BJ (cell line): ENCODE measurements around the gene ADM5. TPM values are rescaled to one million over a fixed set of nuclear protein-coding genes. Genes with fewer than 3 reads are reported as not detected.

Experiments
- CTCF ChIA-PET: fragments of 350-600 bp; formaldehyde crosslinking; extraction: SDS; loops from one replicate; lab custom pipeline; 2021; ENCODE audit warnings: antibody characterized with exemption, inconsistent platforms; lab: Yijun Ruan, JAX
- POLR2A ChIA-PET: fragments of 300-600 bp; sonication (Branson Sonifier 250); formaldehyde crosslinking; extraction: SDS; loops from one replicate; lab custom pipeline; 2021; ENCODE audit warnings: antibody characterized with exemption; lab: Charles Lee
- DNase-seq: peaks from one replicate; pipeline ENCODE4 v3.0.0-alpha.2; 2011; ENCODE audit warnings: low read depth
- H3K27me3 ChIP-seq: 2 replicates; pipeline ENCODE4 v1.6.0; 2011; ENCODE audit warnings: low read length; ENCODE audit not compliant: control insufficient read depth, insufficient read depth
- H3K36me3 ChIP-seq: 2 replicates; pipeline ENCODE4 v1.5.1; 2011; ENCODE audit warnings: low read length; ENCODE audit not compliant: control insufficient read depth, insufficient read depth
- H3K4me3 ChIP-seq: 2 replicates; pipeline ENCODE4 v1.5.1; 2011; ENCODE audit warnings: low read depth, mild to moderate bottlenecking, control low read depth, low read length
- polyA plus RNA-seq: library from polyadenylated mRNA; depleted of rRNA; stranded (reverse); fragments of >200 nt; gene quantifications from 2 replicates; pipeline ENCODE4 v1.2.3, GENCODE V29; 2011
- TF ChIP-seq, protein P1 (sequence below): IDR thresholded peaks from 2 replicates; pipeline ENCODE4 v1.5.1; 2011; ENCODE audit warnings: low read depth, mild to moderate bottlenecking, control low read depth, inconsistent platforms, low read length, moderate library complexity; ENCODE audit not compliant: insufficient read depth

The ADM5 gene
- polyA plus RNA-seq, 1 experiment = 0.39 TPM

DNA sequence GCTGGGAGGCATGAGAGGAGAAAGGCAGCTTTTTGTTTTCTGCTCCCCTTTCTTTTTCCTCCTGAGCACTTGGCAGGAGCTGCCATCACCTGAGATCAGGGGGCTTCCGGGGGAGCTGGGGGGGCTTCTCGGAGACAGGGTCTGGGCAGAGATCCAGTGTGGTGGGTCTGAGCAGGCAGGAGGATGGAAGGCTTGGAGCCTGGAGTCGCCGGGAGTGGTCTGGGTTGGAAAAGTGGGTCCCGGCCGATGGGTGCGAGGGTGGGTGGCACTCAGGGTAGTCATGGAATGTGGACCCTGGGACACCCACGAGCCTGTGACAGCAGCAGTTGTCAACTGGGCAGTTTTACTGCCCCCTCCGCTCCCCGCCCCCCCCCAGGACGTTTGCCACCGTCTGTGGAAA is 2.2 kb upstream of the ADM5 start:
- TF ChIP-seq, protein P1, sequence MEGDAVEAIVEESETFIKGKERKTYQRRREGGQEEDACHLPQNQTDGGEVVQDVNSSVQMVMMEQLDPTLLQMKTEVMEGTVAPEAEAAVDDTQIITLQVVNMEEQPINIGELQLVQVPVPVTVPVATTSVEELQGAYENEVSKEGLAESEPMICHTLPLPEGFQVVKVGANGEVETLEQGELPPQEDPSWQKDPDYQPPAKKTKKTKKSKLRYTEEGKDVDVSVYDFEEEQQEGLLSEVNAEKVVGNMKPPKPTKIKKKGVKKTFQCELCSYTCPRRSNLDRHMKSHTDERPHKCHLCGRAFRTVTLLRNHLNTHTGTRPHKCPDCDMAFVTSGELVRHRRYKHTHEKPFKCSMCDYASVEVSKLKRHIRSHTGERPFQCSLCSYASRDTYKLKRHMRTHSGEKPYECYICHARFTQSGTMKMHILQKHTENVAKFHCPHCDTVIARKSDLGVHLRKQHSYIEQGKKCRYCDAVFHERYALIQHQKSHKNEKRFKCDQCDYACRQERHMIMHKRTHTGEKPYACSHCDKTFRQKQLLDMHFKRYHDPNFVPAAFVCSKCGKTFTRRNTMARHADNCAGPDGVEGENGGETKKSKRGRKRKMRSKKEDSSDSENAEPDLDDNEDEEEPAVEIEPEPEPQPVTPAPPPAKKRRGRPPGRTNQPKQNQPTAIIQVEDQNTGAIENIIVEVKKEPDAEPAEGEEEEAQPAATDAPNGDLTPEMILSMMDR = no peak
- Histone ChIP-seq H3K36me3 (peaks cover 29% of the 10 kb centered on the region), H3K4me3 (no peak overlapping the region), H3K27me3 (no peaks in the 10 kb centered on the region)
- POLR2A ChIA-PET = no interaction called here
- CTCF ChIA-PET = interaction anchor here (0.7 to 1.4 kb wide), 2 partner anchors 117 to 1111 kb away, joined by 3 to 6 read pairs; no protein-coding TSS in a partner anchor
- DNase-seq = no peak

DNA sequence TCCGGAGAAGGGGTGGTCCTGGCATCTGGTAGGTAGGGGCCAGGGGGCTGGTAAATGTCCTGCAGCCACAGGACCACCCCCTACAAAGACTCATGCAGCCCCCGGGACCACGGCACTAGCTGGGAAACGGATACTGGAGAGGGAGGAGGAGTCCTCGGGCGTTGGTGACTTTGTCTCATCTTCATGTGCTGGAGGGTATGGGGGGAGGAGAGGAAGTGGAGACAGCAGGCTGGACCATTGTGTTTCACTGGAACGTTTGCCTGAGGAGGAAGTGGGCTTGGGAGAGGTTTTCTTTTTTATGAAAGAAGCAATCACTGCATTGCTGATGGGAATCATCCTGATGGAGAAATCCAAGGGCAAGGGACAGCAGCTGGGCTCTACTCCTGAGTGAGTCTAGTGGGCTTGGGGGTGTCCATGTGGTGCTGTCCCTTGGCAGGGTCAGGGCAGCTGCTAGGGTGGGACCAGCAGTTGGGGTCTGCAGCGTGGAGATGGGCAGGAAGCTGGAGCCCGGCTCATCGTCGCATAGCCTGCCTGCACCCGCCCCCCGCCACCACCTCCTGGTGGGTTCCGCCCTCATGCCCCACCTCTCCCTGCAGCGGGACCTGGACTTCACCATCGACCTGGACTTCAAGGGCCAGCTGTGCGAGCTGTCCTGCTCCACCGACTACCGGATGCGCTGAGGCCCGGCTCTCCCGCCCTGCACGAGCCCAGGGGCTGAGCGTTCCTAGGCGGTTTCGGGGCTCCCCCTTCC is 1.7 kb upstream of the ADM5 start:
- no peaks in the 10 kb centered on the region for H3K27me3 ChIP-seq
- TF ChIP-seq, protein P1 = no peak
- no peak overlapping the region for H3K4me3 ChIP-seq
- POLR2A ChIA-PET = no interaction called here
- peaks cover 26% of the 10 kb centered on the region for H3K36me3 ChIP-seq
- CTCF ChIA-PET = interaction anchor here (1.4 to 3.9 kb wide), 2 partner anchors 8 to 118 kb away, joined by 6 to 41 read pairs; no protein-coding TSS in a partner anchor
- no peak for DNase-seq

DNA sequence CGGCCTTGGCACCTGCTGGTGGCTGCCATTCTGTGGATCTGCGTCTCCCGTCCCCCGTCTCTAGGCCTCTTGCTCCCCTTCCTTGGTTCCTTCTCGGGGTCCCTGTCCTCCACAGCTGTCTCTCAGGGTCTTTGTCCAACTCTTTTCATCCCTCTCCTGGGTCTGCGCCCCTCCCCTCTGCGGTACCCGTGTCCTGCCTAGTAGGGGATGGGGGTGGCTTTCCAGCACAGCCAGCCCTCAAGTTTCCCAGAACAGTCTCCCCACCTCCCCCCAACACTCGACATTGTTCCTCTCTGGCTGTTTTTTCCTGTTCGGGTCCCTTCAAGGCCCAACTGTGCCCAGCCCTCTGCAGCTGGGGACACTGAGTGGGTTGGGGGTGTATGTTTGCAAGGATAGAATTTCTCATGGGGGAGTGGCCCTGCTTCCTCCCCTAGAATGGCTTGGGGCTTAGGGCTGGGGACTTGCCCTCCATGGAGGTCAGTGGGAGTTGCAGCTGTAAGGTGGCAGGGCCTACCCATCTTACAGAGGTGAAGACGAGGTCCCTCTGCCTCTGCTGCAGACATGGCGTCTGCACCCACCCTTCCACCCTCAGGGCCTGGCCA is 762 bp upstream of the ADM5 start:
- TF ChIP-seq, protein P1 = no peak
- CTCF ChIA-PET = interaction anchor here (0.8 to 3.9 kb wide), 2 partner anchors 9 to 73 kb away, joined by 3 to 41 read pairs; no protein-coding TSS in a partner anchor
- H3K4me3 ChIP-seq = no peak overlapping the region
- POLR2A ChIA-PET = no interaction called here
- H3K27me3 ChIP-seq = no peaks in the 10 kb centered on the region
- H3K36me3 ChIP-seq = peaks cover 26% of the 10 kb centered on the region
- DNase-seq = no peak

DNA sequence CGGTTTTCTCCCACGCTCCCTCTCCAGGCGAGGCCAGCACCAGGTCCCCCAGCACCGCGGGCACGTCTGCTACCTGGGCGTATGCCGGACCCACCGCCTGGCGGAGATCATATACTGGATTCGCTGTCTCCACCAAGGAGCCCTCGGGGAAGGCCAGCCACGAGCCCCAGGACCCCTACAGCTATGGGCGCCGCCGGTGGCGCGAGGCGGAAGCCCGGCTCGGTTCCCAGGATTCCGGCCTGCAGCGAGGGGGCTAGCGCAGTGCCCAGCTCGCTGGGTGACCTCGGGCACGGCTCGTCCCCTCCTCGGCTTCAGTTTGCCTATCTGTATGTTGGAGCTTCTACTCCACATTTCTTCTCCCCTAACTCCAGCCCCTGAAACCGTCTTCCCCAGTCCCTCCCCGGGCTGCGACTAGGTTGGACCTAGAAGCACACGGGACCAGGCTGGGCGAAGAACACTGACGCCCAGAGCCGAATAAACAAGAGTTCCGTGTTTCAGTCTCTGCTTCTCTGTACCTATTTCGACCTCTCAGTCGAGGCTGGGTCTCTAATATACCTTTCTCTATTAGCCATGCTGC is 773 bp downstream of the ADM5 start:
- DNase-seq = no peak
- Histone ChIP-seq H3K27me3 (no peaks in the 10 kb centered on the region), H3K4me3 (peak overlapping the region; percentile 56), H3K36me3 (peaks cover 13% of the 10 kb centered on the region)
- TF ChIP-seq, protein P1 = no peak
- ChIA-PET CTCF (interaction anchor here (0.8 to 3.9 kb wide), 9 partner anchors 11 to 123 kb away, joined by 3 to 41 read pairs (median 4); partner anchors contain the start of genes FUZ and TSKS), POLR2A (no interaction called here)

DNA sequence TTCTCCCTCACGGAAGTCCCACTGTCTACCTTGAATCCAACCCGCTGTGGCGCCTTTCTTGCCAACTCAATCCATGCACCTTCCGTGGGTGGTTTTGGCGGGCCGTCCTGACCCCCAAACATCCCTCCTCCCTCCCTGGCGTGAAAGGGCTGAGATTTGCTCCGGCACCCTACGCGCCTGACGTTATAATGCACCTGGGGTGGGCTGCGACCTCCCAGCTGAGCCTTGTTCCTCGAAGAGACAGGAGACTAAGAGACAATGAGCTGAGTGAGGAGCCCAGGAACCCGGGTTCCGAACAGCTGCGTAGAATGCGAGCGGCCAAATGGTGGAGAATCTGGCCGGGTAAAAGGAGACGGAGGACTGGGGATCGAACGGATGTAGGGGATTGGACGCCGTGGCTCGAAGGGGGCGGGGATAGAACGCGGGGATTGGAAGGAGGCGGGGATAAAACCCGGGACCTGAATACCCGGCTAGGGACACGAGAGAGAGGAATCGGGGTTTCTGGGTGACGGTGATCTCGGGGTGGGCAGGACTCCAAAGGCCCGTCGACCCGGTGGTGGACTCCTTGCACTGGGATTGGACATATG is 1.4 kb downstream of the ADM5 start, which contains the start of gene CPT1C:
TSS of gene CPT1C (plus strand) at position 461 of the 587 bp plus-strand sequence. CDS start 1,137 bp downstream, outside the sequence.
- Histone ChIP-seq H3K4me3 (peak within 1 kb of the TSS; percentile 56), H3K27me3 (no peaks in the 10 kb centered on the region), H3K36me3 (peaks cover 11% of the 10 kb centered on the region)
- TF ChIP-seq, protein P1 = no peak
- POLR2A ChIA-PET = no interaction called here
- DNase-seq = no peak
- CTCF ChIA-PET = interaction anchor here (0.8 to 3.9 kb wide), 9 partner anchors 11 to 123 kb away, joined by 3 to 41 read pairs (median 4); partner anchors contain the start of genes FUZ and TSKS
